Astrocyte (in vitro differentiated cells and primary cell): ENCODE results near the gene INPPL1.

Source experiments
- CTCF ChIP-seq: IDR thresholded peaks from 2 replicates; pipeline ENCODE4 v1.5.1; 2011; ENCODE audit warnings: low read depth, mild to moderate bottlenecking, inconsistent platforms, low read length, moderate library complexity; ENCODE audit not compliant: insufficient read depth
- EZH2 ChIP-seq: IDR thresholded peaks from 2 replicates; pipeline ENCODE4 v1.6.1; 2012; ENCODE audit warnings: mild to moderate bottlenecking, low read length, inconsistent platforms; ENCODE audit not compliant: insufficient read depth

GRCh38 chr11:72208281-72208680 is 16.3 kb upstream of the INPPL1 start:
- TF ChIP-seq CTCF (no peak), EZH2 (no peak)
